Activated T-cell treated with anti-CD3 and anti-CD28 coated beads, Interleukin-2, amount 50 U/mL, for 4 hours (primary cell): ENCODE data around the gene SART3. TPM values are rescaled to one million over a fixed set of nuclear protein-coding genes. Genes with fewer than 3 reads are reported as not detected.
"Not testable (repeated sequence)": the region's sequence is repeated elsewhere in the genome, so short reads cannot be mapped to it uniquely, and the experiment has no call there.

Experiments
- ATAC-seq, 2 donors: fragments of 200-7000 bp; cut with Tn5 transposase; one replicate each; pipeline ENCODE4 v1.10.0; 2021
- DNase-seq: peaks from one replicate; pipeline ENCODE4 v3.0.0-alpha.2; 2020
- H3K27me3 Mint-ChIP-seq: one replicate; pipeline ENCODE4 v1.8.0; 2021; ENCODE audit warnings: low read depth, mixed read lengths
- H3K36me3 Mint-ChIP-seq: one replicate; pipeline ENCODE4 v1.8.0; 2022; ENCODE audit warnings: mixed read lengths; ENCODE audit not compliant: insufficient read depth
- H3K4me1 Mint-ChIP-seq: one replicate; pipeline ENCODE4 v1.8.0; 2021; ENCODE audit warnings: low read depth, mixed read lengths
- H3K4me3 Mint-ChIP-seq: one replicate; pipeline ENCODE4 v1.8.0; 2021; ENCODE audit warnings: mild to moderate bottlenecking, moderate library complexity, mixed read lengths
- H3K9me3 Mint-ChIP-seq: one replicate; pipeline ENCODE4 v1.8.0; 2021; ENCODE audit warnings: mixed read lengths
- total RNA-seq, 3 donors: library from RNA; stranded (reverse); gene quantifications; one replicate each; pipeline ENCODE4 v1.2.1, GENCODE V29; 2021

The SART3 gene
- total RNA-seq, 3 donors from 2014 or later = 83.0 to 92.1 (median 89.4) TPM

DNA sequence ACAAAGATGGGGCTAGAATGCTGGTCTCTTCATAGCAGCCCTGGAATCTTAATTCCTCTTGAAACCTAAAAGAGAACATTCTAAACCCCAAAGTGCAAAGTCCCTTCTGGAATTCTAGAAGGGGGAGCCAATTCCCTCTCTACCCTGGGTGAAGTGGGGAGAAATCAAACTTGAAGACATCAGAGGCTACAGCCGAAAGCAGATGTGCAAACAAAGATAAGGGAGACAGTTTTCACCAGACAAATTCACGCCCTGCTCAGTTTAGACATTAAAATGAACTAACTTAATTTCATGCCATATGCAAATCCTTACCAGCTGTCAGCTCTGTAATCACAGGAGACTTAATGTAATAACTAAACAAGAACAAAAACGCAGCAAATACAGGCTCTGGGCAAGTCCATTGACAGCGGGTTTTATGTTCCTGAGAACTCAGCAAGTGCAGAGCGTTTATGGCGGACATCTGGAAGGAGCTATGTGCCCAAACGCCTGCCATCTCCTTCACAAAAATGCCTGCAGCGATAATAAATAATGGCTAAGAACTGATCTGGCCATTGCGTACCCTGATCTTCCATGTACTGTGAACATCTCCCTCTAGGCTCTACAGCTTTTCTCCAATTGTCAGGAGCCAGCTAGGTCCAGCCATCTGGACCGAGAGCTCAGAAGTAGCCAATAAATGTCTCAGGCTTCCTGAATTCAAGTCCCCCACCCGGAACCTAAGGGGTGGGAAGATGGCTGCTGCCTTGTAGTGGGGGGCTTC lies 65.0 kb downstream of the SART3 start:
- Mint-ChIP-seq H3K9me3 (no peaks in the 10 kb centered on the region), H3K27me3 (peaks cover 38% of the 10 kb centered on the region), H3K4me1 (no peaks in the 10 kb centered on the region), H3K36me3 (no peaks in the 10 kb centered on the region), H3K4me3 (no peak overlapping the region)
- ATAC-seq (no peak), DNase-seq (no peak)

DNA sequence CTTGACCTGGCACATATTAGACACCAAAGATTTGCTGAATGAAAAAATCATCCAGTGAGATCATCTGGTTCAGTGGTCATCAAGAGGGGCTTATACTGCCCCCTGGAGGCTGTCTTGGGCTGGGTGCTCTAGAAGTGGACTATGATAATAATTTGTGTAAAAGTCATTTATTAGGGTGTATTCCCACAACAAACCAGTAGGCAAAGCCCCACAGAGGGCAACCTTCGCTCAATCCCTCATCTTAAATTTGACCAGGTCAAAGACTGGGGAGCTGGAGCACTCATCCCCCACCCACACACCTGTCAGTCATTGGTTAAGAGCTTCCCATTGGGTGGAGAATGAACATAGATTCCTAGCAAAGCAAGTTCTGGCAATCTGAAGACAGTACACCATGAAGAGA lies 65.9 kb downstream of the SART3 start:
- Mint-ChIP-seq H3K4me3 (no peak overlapping the region), H3K9me3 (no peaks in the 10 kb centered on the region), H3K4me1 (no peaks in the 10 kb centered on the region), H3K36me3 (no peaks in the 10 kb centered on the region), H3K27me3 (peaks cover 39% of the 10 kb centered on the region)
- DNase-seq (no peak), ATAC-seq (no peak)

DNA sequence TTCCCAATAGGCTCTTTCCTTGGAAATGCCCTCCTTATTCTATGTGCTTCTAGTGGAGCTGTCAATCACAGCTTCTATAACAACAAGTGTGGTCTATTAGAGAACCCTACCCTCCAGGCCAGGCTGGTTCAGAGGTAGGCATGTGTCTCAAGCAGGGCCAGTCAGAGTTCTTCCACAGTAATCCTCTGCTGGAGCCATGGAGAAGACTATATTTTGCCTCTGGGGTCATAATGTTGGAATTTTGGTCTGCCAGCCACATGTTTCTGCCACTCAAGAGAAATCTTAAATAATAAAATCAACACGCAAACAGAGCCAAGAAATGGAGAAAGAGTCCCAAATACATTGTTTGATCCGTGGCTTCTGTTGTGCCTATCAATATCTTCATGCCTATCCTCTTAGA lies 69.7 kb downstream of the SART3 start:
- Mint-ChIP-seq H3K36me3 (no peaks in the 10 kb centered on the region), H3K9me3 (peaks cover 5% of the 10 kb centered on the region), H3K4me3 (no peak overlapping the region), H3K27me3 (peaks cover 40% of the 10 kb centered on the region), H3K4me1 (no peaks in the 10 kb centered on the region)
- ATAC-seq (no peak), DNase-seq (no peak)

DNA sequence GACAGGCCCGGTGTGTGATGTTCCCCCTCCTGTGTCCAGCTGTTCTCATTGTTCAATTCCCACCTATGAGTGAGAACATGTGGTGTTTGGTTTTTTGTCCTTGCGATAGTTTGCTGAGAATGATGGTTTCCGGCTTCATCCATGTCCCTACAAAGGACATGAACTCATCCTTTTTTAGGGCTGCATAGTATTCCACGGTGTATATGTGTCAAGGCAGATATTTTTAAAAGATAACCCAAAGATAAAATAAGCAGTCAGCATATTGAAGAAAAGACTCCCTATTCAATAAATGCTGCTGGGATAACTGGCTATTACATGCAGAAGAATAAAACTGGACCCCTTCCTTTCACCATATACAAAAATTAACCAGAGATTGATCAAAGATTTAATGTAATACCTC lies 73.9 kb downstream of the SART3 start:
- ATAC-seq, H3K36me3 Mint-ChIP-seq, DNase-seq, H3K4me3 Mint-ChIP-seq, H3K9me3 Mint-ChIP-seq, H3K4me1 Mint-ChIP-seq: not testable (repeated sequence)
- peaks cover 34% of the 10 kb centered on the region for H3K27me3 Mint-ChIP-seq

DNA sequence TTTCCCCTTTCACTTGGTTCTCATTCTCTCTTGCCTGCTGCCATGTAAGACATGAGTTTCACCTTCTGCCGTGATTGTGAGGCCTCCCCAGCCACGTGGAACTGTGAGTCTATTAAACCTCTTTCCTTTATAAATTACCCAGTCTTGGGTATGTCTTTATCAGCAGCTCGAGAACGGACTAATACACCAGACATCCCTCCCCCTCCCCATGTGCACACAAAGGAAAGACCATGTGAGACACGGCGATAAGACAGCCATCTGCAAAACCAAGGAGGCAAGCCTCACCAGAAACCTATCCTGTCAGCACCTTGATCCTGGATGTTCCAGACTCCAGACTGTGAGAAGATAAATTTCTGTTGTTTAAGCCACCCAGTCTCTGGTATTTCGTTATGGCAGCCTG lies 75.6 kb downstream of the SART3 start:
- H3K27me3 Mint-ChIP-seq = peaks cover 38% of the 10 kb centered on the region
- not testable (repeated sequence) for H3K4me1 Mint-ChIP-seq, H3K36me3 Mint-ChIP-seq, H3K4me3 Mint-ChIP-seq, ATAC-seq, DNase-seq, H3K9me3 Mint-ChIP-seq

DNA sequence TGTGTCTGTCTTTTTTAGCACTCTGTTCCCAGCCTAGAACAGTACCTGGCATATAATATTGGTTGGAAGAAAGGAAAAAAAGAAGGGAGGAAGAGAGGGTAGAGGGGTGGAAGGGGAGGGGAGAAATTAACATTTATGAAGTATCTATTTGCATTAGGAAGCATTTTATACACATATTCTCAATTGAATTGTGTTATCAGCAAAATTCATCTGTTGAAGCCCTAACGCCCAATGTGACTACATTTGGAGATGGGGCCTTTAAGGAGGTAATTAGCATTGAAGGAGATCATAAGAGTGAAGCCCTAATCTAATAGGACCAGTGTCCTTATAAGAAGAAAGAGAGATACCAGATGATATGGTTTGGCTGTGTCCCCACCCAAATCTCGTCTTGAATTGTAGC lies 76.1 kb downstream of the SART3 start:
- H3K4me1 Mint-ChIP-seq = no peaks in the 10 kb centered on the region
- H3K36me3 Mint-ChIP-seq = no peaks in the 10 kb centered on the region
- H3K9me3 Mint-ChIP-seq = peaks cover 5% of the 10 kb centered on the region
- peaks cover 40% of the 10 kb centered on the region for H3K27me3 Mint-ChIP-seq
- no peak for ATAC-seq
- no peak overlapping the region for H3K4me3 Mint-ChIP-seq
- DNase-seq = no peak

DNA sequence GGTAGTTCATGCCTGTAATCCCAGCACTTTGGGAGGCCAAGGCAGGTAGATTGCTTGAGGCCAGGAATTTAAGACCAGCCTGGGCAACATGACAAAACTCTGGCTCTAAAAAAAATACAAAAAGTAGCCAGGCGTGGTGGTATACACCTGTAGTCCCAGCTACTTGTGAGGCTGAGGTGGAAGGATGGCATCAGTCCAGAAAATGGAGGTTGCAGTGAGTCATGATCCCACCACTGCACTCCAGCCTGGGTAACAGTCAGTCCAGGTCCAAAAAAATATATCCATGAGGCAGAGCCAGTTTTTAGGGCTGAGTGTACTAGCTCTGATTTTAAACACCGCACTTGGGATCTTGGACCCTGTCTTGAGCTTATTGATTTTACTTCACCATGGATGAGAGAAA lies 76.5 kb downstream of the SART3 start:
- ATAC-seq (no peak), DNase-seq (no peak)
- Mint-ChIP-seq H3K9me3 (peaks cover 5% of the 10 kb centered on the region), H3K27me3 (peaks cover 43% of the 10 kb centered on the region), H3K36me3 (no peaks in the 10 kb centered on the region), H3K4me3 (no peak overlapping the region), H3K4me1 (no peaks in the 10 kb centered on the region)

DNA sequence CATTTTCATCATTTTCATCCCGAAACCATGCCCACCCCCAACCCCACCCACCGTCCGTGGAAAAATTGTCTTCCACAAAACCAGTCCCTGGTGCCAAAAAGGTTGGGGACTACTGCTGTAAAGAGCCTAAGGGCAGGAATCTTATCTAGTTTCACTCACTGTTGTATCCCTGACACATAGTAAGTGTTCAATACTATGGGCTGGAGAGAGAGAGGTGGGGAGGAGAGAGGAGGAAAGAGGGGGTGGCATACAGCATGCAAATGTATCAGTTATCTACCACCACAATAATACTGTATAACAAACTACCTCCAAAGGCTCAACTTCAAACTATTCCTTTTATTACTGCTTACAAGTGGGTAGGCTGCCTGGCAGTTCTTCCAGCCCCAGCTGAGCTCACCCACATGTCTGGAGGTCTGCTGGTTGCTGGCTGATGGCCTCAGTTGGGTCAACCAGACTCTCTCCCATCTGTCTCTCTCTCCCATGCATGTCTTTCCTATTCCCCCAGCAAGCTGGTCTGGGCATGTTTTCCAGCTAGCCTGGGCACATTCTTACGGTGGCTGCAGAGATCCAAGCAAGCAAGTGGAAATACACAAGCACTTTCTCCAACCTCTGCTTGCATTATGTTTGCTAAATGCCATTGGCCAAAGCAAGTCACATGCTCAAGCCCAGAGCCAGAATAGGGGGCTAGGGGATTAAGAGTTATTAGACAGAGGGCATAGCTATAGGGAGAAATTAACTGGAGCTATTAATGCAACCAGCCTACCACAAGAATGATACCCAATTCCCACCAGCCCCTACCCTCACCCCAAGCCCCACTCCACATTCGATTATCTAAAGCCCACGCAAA lies 77.5 kb downstream of the SART3 start:
- ATAC-seq (no peak), DNase-seq (no peak)
- Mint-ChIP-seq H3K36me3 (no peaks in the 10 kb centered on the region), H3K4me3 (no peak overlapping the region), H3K27me3 (peaks cover 40% of the 10 kb centered on the region), H3K4me1 (no peaks in the 10 kb centered on the region), H3K9me3 (peaks cover 5% of the 10 kb centered on the region)

DNA sequence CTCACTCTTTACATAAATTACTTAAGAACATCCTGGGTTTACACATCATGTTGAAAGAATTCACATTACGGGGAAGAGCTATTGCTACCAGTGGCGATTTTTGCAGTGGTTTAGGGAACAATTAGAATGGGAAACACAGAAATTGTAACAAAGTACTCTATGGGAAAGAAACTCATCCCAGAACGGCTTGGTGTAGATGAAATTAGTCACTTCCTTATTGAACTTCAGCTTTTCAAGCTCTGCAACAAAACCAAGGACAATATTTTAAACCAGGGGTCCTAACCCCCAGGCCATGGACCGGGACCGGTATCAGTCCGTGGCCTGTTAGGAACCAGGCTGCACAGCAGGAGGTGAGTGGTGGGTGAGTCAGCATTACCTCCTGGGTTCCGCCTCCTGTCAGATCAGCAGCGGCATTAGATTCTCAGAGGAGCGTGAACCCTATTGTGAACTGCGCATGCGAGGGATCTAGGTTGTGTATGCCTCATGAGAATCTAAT lies 78.2 kb downstream of the SART3 start:
- Mint-ChIP-seq H3K9me3 (peaks cover 5% of the 10 kb centered on the region), H3K36me3 (no peaks in the 10 kb centered on the region), H3K4me3 (no peak overlapping the region), H3K27me3 (peaks cover 40% of the 10 kb centered on the region), H3K4me1 (no peaks in the 10 kb centered on the region)
- no peak for DNase-seq
- ATAC-seq = no peak

DNA sequence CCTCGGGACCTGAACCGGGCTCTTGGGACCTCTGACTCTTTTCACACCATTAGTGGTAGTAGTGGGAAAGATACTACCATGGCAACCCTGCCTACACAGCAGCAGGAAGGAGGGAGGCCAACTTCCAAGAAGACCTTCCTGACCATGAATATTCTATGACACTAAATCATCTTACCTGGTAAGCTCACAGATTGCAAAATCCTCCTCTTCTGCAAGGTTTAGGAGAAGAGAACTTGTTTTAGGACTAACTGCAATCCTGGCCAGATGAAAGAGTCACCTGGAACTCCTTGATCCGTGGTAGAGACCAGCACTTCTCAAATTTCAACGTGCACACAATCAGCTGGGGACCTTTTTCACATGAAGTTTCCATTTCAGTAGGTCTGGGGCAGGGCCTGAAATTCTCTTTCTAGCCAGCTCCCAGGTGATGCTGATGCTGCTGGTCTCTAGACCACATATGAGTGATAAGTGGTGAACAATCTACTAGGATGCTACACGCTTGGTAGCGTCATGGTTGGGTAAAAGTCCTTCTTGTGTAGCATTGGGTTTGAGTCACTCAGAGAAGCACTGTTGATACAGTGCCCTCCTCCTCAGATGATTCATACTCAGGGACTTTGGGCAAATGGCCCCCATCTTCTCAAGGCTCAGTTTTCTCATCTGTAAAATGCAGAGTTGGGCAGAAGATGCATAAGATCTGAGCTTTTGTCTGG lies 81.5 kb downstream of the SART3 start:
- Mint-ChIP-seq H3K9me3 (no peaks in the 10 kb centered on the region), H3K27me3 (peaks cover 33% of the 10 kb centered on the region), H3K36me3 (no peaks in the 10 kb centered on the region), H3K4me1 (no peaks in the 10 kb centered on the region), H3K4me3 (no peak overlapping the region)
- DNase-seq (no peak), ATAC-seq (no peak)

DNA sequence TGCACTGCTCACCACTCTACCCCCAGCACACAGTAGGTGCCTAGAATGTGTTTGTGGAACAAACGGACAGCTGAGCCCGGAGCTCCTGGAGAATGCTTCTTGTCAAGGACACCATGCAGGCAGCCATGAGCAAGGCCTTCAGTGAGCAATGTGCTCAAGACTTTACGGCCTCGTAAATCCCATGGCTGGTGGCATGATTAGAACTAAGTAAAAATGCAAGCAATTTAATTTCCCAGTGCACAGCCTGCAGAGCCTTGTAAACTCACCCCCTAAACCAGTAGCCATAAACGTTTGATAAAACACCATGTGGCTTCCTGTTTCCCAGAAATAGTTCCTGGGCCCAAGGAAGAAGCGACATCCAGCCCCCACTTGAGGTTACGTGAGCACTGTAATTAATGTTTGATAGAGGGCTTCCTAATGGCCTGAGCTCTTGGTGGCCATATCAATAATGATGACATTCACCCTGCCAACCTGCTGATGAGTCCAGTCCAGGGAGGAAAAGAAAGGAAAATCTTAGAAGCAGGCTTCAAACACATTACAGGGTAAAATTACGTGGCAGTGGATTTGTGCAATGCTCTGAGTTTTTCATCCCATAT lies 82.3 kb downstream of the SART3 start:
- Mint-ChIP-seq H3K9me3 (no peaks in the 10 kb centered on the region), H3K4me3 (no peak overlapping the region), H3K27me3 (peaks cover 33% of the 10 kb centered on the region), H3K4me1 (no peaks in the 10 kb centered on the region), H3K36me3 (no peaks in the 10 kb centered on the region)
- ATAC-seq (no peak), DNase-seq (no peak)

DNA sequence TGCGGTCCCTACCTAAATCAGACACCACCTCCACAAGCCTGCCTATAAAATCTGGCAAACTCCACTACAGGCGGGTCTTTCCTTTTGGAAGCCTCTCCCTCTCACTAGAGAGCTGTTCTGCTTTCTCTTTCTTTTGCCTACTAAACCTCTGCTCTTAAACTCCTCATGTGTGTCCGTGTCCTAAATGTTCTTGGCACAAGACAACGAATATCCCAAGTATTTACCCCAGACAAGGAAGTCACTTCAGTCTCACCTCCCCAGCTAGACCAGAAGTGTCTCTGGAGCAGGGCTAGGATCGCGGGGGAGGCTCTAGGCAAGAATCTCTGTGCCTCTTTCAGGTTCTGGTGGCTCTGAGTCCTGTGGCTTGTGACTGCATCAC lies 83.1 kb downstream of the SART3 start:
- Mint-ChIP-seq H3K36me3 (no peaks in the 10 kb centered on the region), H3K9me3 (no peaks in the 10 kb centered on the region), H3K4me1 (no peaks in the 10 kb centered on the region), H3K4me3 (no peak overlapping the region), H3K27me3 (peaks cover 31% of the 10 kb centered on the region)
- DNase-seq (no peak), ATAC-seq (no peak)

DNA sequence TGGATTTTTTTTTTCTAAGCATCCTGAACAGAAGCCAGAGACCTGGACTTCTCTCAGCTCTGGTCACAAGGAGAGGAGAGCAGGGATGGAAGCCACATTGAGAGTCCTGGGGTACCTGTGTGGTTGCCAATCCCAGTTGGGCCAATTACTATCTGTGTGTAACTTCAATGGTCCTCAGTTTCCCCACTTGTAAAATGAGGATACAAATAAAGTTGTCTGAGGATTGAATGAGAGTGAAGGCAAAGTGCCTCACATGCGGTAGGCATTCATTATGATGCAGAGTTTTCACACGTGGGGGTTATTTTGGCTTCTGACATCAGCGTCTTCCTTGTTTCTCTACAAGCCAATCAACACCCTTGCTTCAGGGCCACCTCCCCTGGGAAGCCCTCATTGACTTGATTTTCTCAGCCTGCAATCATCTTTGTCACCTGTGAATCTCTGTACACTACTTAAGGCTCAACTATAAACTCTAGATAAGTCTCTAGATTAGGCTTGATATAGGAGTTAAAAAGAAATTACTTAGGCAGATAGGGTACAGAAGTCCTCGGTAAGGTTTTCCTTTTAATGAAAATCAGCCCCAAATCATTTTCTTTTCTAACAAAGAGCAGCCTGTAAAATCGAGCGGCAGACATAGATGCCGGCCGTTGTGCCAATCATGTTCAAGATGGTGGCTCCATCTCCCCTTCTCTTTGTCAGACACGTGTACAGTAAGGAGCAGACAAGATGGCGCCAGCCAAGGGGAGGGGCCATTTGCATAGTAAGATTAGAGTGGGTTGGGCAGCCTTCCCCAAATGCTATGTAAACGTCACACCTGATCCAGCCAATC lies 83.7 kb downstream of the SART3 start:
- no peak overlapping the region for H3K4me3 Mint-ChIP-seq
- H3K9me3 Mint-ChIP-seq = no peaks in the 10 kb centered on the region
- ATAC-seq (no peak), DNase-seq (no peak)
- no peaks in the 10 kb centered on the region for H3K36me3 Mint-ChIP-seq
- no peaks in the 10 kb centered on the region for H3K4me1 Mint-ChIP-seq
- H3K27me3 Mint-ChIP-seq = peaks cover 34% of the 10 kb centered on the region
